Stimulated activated effector memory CD8-positive, alpha-beta T cell treated with anti-CD3 and anti-CD28 coated beads, Interleukin-12 subunit alpha, Interleukin-12 subunit beta, amount 100 ng/mL, for 72 hours (primary cell): ENCODE measurements around the gene MAPK8IP2.

Experiments
- ATAC-seq: fragments of 150-1000 bp; cut with Tn5 transposase; 2 replicates; pipeline ENCODE4 v1.10.0; 2021
- DNase-seq, 2 donors: peaks; one replicate each; pipeline ENCODE4 v3.0.0; 2021 to 2022; ENCODE audit warnings: low spot score in 2 of 2
- H3K27ac Mint-ChIP-seq: one replicate; pipeline ENCODE4 v1.8.0; 2022; ENCODE audit warnings: mild to moderate bottlenecking, mixed read lengths
- H3K36me3 Mint-ChIP-seq: one replicate; pipeline ENCODE4 v1.8.0; 2022; ENCODE audit warnings: mild to moderate bottlenecking, mixed read lengths
- H3K4me1 Mint-ChIP-seq: one replicate; pipeline ENCODE4 v1.8.0; 2022; ENCODE audit warnings: mixed read lengths
- H3K4me3 Mint-ChIP-seq: one replicate; pipeline ENCODE4 v1.8.0; 2022; ENCODE audit warnings: mild to moderate bottlenecking, mixed read lengths
- H3K9me3 Mint-ChIP-seq: one replicate; pipeline ENCODE4 v1.8.0; 2022; ENCODE audit warnings: mixed read lengths

MAPK8IP2 gene

DNA sequence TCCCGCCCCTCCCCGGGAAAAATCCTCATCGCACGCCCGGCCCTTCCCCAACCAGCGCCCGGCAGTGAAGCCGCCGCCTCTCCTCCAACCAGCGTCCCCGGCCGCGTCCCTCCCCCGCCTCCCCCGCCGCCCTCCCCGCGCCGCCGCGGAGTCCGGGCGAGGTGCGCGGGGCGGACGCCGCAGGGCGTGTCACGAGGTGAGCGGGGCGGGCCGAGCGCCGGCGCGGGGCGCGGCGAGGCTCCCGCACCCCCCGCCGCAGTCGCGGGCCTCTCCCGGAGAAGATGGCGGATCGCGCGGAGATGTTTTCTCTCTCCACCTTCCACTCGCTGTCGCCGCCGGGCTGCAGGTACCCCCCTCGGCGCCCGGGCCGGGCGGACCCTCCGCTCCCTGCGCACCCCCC lies at the start of gene MAPK8IP2:
Gene MAPK8IP2 (plus strand): TSS at position 256 of the 400 bp plus-strand sequence. CDS start 26 bp downstream, at position 282.
- peak within 1 kb of the TSS; percentile 51 for H3K4me3 Mint-ChIP-seq
- peaks cover 11% of the 10 kb centered on the region for H3K4me1 Mint-ChIP-seq
- no peaks in the 10 kb centered on the region for H3K36me3 Mint-ChIP-seq
- no peak within 1 kb of the TSS for H3K27ac Mint-ChIP-seq
- no peaks in the 10 kb centered on the region for H3K9me3 Mint-ChIP-seq
- DNase-seq (no peak), ATAC-seq (no peak)

DNA sequence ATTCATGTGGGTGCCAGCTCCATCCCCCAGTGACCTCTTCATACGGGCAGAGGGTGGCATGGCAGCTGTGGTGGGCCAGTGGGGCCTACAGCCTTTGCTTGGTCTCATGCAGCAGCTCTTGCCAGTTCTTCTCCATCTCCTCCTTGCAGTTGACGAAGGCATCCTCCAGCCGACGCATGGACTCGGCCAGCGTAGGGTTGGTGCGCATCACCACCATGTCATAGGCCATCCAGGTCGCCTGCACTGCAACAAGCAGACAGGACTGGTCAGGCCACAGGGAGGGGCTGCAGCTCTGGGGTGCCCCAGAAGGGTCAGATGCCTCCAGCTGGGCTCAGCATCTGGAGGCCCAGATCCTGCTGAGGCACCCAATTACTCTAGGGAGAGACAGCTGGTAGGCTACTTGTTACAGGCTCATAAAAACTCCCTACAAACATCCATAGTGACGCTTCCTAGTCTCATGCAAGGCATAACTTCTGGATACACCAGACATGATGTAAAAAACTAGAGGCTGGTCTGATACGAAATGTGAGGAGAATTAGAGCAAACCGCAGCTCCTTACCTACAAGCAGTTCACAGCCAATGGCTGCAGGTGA lies 49.3 kb upstream of the MAPK8IP2 start:
- Mint-ChIP-seq H3K9me3 (no peaks in the 10 kb centered on the region), H3K27ac (no peak overlapping the region), H3K36me3 (no peaks in the 10 kb centered on the region), H3K4me1 (peaks cover 14% of the 10 kb centered on the region), H3K4me3 (peak overlapping the region; percentile 72)
- DNase-seq (no peak), ATAC-seq (no peak)

DNA sequence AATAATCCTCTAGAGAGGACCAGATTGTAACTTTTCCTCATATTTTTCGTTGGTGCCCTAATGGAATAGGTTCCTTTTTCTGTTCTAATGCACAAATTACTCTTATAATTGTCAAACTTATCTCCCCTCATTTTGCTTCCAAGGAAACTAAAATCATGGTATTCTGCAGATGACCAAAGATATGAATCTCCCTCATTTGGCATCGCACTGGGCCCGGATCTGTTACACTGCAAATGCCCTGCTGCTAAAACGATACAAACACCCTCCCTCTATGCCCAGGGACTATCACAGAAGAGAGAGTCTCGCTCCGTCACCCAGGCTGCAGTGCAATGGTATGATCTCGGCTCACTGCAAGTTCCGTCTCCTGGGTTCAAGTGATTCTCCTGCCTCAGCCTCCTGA lies 47.3 kb upstream of the MAPK8IP2 start:
- ATAC-seq, result no peak
- no peak for DNase-seq
- H3K36me3 Mint-ChIP-seq, result no peaks in the 10 kb centered on the region
- H3K4me1 Mint-ChIP-seq, result peaks cover 13% of the 10 kb centered on the region
- no peak overlapping the region for H3K4me3 Mint-ChIP-seq
- H3K27ac Mint-ChIP-seq, result no peak overlapping the region
- no peaks in the 10 kb centered on the region for H3K9me3 Mint-ChIP-seq

DNA sequence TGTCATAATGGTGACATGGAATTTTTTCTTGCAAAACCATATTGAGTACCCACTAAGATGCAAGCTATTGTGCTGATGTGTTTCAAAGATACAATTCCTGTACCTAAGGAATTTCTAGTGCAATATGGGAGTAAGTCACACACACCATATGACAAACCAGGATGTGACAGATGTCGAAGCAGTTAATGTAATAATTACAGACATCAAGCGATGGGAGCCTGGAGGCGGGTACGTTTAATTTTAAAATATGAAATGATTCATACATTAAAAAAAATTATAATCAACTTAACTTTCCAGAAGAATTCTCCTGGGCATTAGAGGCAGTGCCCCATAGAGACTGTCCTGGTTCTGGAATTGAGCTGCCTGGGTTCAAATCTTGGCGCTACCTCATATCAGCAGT lies 43.9 kb upstream of the MAPK8IP2 start:
- ATAC-seq (no peak), DNase-seq (no peak)
- H3K36me3 Mint-ChIP-seq, result no peaks in the 10 kb centered on the region
- H3K27ac Mint-ChIP-seq, result no peak overlapping the region
- H3K9me3 Mint-ChIP-seq, result no peaks in the 10 kb centered on the region
- H3K4me1 Mint-ChIP-seq, result peaks cover 10% of the 10 kb centered on the region
- no peak overlapping the region for H3K4me3 Mint-ChIP-seq

DNA sequence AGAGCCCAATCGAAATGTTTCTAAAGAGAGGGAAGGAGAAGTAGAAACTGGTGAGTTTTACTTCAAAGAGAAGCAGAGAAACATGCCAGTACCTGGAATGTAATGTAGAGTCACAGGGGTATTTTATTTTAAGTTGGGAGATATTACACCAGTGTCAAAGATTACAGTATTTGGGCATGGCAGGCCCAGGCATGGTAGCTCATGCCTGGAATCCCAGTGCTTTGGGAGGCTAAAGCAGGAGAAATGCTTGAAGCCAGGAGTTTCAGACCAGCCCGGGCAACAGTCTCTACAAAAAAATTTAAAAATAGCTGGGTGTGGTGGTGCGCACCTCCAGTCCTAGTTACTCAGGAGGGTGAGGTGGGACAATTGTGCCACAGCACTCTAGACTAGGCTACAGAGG lies 40.6 kb upstream of the MAPK8IP2 start:
- no peaks in the 10 kb centered on the region for H3K9me3 Mint-ChIP-seq
- H3K36me3 Mint-ChIP-seq, result no peaks in the 10 kb centered on the region
- H3K27ac Mint-ChIP-seq, result no peak overlapping the region
- peaks cover 24% of the 10 kb centered on the region for H3K4me1 Mint-ChIP-seq
- ATAC-seq (no peak), DNase-seq (no peak)
- no peak overlapping the region for H3K4me3 Mint-ChIP-seq

DNA sequence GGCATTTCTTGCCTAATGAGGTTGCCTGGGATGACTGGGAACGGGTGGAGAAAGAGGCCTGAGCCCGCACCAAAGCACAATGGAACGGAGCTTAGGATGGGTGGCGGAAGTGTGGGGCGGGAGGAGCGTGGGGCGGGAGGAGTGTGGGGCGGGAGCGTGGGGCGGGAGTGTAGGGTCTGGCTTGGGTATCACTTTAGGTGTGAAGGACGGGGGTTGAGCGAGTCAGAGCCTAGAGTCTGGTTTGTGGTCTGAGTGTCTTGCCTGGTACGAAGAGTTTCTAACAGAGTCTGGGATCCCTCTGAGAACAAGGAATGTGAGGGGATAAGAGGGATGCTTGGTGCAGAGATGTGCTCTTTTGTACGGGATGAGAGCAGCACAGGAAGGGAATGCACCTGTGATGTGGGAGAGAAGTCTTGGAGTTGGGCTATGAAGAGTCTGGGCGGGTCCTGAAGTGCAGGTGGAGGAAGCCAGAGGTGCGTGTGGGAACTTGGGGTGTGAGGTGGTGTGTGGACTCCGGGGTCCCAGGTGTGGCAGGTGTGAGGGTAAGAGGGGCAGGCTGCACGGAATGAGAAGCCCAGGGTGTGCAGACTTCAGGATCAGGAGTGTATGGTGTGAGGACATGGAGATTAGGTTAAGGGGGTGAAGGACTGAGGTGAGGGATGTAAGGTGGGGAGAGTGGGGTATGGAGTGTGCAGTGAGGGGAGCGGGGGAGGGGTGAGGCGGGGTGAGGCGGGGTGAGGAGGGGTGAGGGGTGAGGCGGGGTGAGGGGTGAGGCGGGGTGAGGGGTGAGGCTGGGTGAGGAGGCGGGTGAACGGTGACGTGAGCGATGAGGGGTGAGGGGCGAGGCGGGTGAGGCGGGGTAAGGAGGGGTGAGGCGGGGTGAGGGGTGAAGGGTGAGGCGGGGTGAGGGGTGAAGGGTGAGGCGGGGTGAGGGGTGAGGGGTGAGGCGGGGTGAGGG lies 38.9 kb upstream of the MAPK8IP2 start:
- no peaks in the 10 kb centered on the region for H3K36me3 Mint-ChIP-seq
- peak overlapping the region; percentile 70 for H3K4me3 Mint-ChIP-seq
- ATAC-seq (no peak), DNase-seq (no peak)
- H3K27ac Mint-ChIP-seq, result peak overlapping the region; percentile 91
- H3K9me3 Mint-ChIP-seq, result no peaks in the 10 kb centered on the region
- peaks cover 24% of the 10 kb centered on the region for H3K4me1 Mint-ChIP-seq

DNA sequence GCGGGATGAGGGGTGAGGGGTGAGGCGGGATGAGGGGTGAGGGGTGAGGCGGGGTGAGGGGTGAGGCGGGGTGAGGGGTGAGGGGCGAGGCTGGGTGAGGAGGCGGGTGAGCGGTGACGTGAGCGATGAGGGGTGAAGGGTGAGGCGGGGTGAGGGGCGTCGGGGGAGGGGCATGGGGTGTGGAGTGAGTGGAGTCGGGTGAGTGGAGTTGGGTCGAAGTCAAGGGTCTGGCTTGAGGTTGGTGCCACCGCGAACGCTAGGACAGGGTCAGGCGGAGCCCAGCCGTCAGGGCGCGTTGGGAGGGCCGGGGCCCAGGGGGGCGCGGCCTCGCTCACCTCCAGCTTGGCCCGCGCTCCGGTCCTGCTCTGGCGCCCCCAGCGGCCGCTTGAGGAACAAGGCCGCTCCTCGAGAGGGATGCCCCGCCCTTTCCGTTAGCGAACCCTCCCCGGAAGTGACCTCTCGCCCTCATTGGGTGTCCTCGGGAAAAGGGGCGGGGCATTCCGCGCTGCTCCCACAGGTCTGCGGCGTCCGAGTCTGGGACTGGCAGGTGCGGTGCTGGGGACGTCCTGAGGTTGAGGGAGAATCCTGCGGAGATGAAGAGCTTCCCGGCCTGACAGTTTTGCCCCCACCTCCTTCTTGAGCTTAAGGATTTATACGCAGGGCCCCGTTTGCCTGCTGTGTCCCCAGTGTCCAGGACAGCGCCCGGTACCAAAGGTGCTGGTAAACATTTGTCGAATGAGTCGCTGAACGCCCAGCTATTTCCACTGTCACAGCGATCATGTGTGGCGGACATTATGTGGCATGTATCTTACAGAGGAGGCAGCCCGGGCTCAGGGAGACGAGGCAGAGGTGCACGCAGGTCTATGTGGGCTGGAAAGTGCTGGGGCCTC lies 37.8 kb upstream of the MAPK8IP2 start, which contains the start of gene SYCE3:
Gene SYCE3 (minus strand): TSS at position 397 of the 890 bp plus-strand sequence. CDS start 6,514 bp downstream, outside the sequence.
- Mint-ChIP-seq H3K9me3 (no peaks in the 10 kb centered on the region), H3K36me3 (peaks cover 3% of the 10 kb centered on the region), H3K4me3 (peak within 1 kb of the TSS; percentile 89), H3K4me1 (peaks cover 24% of the 10 kb centered on the region), H3K27ac (peak within 1 kb of the TSS; percentile 91)
- ATAC-seq, result peak; percentile 95
- peak; percentile 99 for DNase-seq

DNA sequence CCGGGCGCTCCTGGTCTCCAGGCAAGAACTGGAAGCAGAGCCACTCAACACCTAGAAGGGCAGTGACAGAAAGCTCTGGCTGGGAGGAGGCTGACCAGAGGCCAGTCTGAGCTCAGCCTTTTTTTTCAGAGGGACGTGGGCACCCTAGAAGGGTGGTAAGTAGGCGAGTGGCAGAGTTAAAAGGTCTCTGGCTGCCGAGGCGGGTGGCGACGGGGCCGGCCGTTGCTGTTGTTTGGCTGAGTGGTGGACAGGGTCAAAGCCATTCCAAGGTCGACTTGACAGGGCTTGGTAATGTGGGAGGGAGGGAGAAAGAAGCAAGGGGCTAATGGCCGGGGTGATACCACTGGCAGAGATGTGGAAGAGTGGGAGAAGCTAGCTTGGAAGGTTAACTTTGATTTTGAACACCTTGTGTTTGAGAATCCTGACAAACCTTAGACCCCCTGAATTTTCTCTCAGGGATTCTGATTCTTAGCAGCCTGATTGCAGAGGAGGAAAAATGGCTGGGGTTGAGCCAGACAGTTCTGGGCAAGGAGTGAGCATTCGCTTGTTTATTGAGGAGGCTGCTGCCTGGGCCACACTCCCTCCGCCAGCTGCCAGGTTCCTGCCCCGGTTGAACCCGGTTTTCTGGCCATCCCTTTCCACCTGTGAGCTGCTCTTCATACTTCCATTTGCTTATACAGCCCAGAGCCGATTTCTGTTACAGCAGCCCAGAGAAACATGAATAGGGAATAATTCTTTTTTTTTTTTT lies 37.0 kb upstream of the MAPK8IP2 start:
- Mint-ChIP-seq H3K27ac (peak overlapping the region; percentile 72), H3K4me3 (peak overlapping the region; percentile 89), H3K36me3 (peaks cover 12% of the 10 kb centered on the region), H3K4me1 (peaks cover 24% of the 10 kb centered on the region), H3K9me3 (no peaks in the 10 kb centered on the region)
- ATAC-seq (no peak), DNase-seq (no peak)

DNA sequence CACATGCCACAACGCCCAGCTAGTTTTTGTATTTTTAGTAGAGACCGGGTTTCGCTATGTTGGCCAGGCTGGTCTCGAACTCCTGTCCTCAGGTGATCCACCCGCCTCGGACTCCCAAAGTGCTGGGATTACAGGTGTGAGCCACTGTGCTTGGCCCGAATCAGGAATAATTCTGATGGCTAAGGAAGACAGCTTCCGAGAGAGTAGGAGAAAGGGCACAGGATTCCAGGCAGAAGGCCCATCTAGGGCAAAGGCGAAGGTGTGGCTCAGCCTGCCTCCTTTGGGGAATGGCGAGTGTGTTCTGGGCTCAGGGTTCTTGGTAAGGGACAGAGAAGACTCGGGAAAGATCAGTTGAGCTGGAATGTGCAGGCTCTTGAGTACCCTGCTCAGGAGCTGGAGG lies 36.3 kb upstream of the MAPK8IP2 start:
- Mint-ChIP-seq H3K4me1 (peaks cover 24% of the 10 kb centered on the region), H3K9me3 (no peaks in the 10 kb centered on the region), H3K36me3 (peaks cover 19% of the 10 kb centered on the region), H3K4me3 (no peak overlapping the region), H3K27ac (no peak overlapping the region)
- no peak for ATAC-seq
- DNase-seq, result no peak

DNA sequence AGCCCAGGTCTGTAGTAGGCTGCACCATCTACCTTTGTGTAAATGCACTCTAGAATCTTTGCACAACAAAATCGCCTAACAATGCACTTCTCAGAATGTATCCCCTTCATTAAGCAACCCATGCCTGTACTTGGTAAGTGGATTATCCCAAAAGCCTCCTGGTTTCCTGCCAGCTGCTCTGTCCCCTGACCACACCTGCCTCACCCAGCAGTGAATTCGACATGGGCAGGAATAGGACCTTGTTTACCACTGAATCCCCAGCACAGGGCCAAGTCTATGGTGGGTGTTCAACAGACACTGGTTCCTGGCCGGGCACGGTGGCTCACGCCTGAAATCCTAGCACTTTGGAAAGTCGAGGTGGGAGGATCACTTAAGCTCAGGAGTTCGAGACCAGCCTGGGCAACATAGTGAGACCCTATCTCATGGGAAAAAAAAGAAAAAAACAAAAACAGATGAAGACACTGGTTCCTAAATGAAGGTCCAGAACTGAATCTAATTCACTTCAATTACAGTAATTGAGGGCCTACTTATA lies 32.8 kb upstream of the MAPK8IP2 start:
- H3K4me3 Mint-ChIP-seq, result no peak overlapping the region
- H3K36me3 Mint-ChIP-seq, result peaks cover 45% of the 10 kb centered on the region
- peaks cover 10% of the 10 kb centered on the region for H3K4me1 Mint-ChIP-seq
- DNase-seq, result no peak
- no peak for ATAC-seq
- no peaks in the 10 kb centered on the region for H3K9me3 Mint-ChIP-seq
- H3K27ac Mint-ChIP-seq, result no peak overlapping the region

DNA sequence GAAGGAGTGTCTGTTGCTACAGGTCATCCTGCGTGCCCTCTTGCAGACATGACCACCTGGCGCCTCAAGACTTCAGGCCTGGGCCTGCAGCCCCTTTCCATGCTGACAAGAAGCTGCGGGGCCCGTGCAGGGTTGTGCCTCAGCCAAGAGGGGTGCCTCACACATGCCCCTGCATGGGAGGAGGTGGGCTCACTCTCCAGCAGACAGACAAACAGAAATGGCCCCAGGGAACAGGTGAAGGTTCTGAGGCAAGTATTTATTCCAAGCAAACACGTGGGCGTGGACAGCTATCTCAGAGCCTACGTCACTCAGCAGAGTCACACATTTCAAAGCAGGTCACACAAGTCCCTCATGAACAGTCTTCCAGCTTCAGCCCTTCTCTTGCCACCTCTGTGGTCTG lies 32.0 kb upstream of the MAPK8IP2 start:
- no peak overlapping the region for H3K27ac Mint-ChIP-seq
- H3K36me3 Mint-ChIP-seq, result peaks cover 46% of the 10 kb centered on the region
- H3K4me3 Mint-ChIP-seq, result no peak overlapping the region
- DNase-seq, result no peak
- no peaks in the 10 kb centered on the region for H3K9me3 Mint-ChIP-seq
- peaks cover 2% of the 10 kb centered on the region for H3K4me1 Mint-ChIP-seq
- no peak for ATAC-seq

DNA sequence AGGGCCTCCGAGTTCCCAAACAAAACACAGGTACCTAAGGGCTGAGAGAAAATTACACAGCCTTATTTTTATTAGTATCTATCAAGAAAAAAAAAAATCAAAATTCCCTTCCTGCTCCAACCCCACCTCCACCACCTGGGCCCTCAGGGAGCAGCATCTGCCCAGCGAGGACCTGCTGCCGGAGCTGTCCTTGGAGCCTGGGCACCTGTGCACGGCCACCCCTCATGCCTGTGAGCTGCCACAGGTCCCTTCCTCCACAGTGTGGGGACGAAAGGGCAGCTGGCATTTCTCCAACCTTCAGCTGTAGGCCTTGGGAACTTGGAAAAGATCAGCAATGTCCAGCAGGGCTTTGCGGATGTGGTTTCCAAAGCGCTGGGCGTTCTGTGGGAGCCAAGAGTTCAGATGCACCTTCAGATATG lies 31.5 kb upstream of the MAPK8IP2 start:
- Mint-ChIP-seq H3K27ac (no peak overlapping the region), H3K36me3 (peaks cover 46% of the 10 kb centered on the region), H3K4me1 (no peaks in the 10 kb centered on the region), H3K4me3 (no peak overlapping the region), H3K9me3 (no peaks in the 10 kb centered on the region)
- DNase-seq, result no peak
- no peak for ATAC-seq

DNA sequence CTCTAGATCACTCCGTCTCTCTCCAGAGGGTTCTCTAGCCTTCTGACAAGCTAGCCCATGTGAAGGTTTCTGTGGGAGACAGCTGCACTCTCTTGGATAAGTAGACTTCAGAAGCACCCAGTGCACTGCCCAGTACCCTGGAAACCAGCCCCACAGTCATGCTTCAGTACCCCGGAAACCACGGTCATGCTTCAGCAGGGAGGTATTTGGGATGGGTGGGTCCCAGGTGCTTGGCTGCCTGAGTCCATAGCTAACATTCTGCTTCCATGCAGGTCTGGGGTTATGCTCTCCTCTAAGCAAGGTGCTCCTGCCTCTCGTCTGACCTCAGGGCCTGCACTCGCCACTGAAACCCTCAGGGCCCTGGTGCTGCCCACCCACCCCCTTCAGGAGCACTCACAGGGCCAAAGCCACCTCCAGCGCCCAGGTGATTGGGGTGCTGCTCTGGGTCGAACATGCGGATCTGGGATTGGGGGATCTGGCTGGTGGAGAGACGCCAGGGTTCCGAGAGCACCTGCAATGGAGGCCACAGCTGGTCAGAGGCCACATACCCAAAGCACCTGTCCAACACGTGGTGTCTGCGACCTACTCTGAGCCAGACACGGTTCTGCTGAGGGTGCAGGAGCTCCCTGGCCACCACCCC lies 30.6 kb upstream of the MAPK8IP2 start:
- Mint-ChIP-seq H3K36me3 (peaks cover 47% of the 10 kb centered on the region), H3K4me1 (no peaks in the 10 kb centered on the region), H3K27ac (no peak overlapping the region), H3K4me3 (no peak overlapping the region), H3K9me3 (no peaks in the 10 kb centered on the region)
- ATAC-seq, result no peak
- no peak for DNase-seq

DNA sequence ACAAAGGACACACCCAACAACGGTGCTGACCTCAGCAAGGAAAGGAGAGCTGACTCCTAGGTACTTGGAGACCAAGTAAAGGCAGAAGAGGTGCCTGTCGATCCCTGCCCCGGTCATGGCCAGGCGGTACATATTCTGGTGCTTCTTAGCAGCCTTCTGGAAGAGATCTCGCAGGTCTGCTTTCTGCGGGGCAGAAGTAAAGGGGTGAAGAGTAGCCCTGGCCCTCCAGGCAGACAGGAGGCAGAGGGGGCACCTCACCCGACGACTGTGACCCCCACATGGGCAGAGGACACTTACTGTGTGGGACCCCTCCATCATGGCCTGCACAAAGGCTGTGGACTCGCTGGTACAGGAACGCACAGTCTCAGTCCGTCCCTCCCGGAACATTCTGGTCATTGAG lies 29.7 kb upstream of the MAPK8IP2 start:
- Mint-ChIP-seq H3K27ac (no peak overlapping the region), H3K9me3 (no peaks in the 10 kb centered on the region), H3K4me3 (no peak overlapping the region), H3K4me1 (no peaks in the 10 kb centered on the region), H3K36me3 (peaks cover 52% of the 10 kb centered on the region)
- no peak for DNase-seq
- ATAC-seq, result no peak
